ENCODE data around the gene MAP3K4.

The MAP3K4 gene

GRCh38 chr6:161128680-161129196 lies 137.2 kb downstream of the MAP3K4 start:
- no peak for DNase-seq

GRCh38 chr6:161130541-161130940 lies 139.0 kb downstream of the MAP3K4 start:
- no peak for DNase-seq

- no peak for DNase-seq
Measured at GRCh38 chr6:161130967-161131766, 139.6 kb downstream of the MAP3K4 start.

GRCh38 chr6:161132384-161132783 lies 140.8 kb downstream of the MAP3K4 start:
- DNase-seq, result no peak

- no peak for DNase-seq
Measured at GRCh38 chr6:161133963-161134362, 142.4 kb downstream of the MAP3K4 start.

- DNase-seq, result no peak
Measured at GRCh38 chr6:161134550-161135298, 143.2 kb downstream of the MAP3K4 start.

- DNase-seq, result no peak
Measured at GRCh38 chr6:161135695-161136591, 144.4 kb downstream of the MAP3K4 start.

GRCh38 chr6:161136655-161137054 lies 145.1 kb downstream of the MAP3K4 start:
- no peak for DNase-seq

- no peak for DNase-seq
Measured at GRCh38 chr6:161137320-161137719, 145.8 kb downstream of the MAP3K4 start.

- DNase-seq, result no peak
Measured at GRCh38 chr6:161137839-161138542, 146.4 kb downstream of the MAP3K4 start.

GRCh38 chr6:161138543-161139303 lies 147.2 kb downstream of the MAP3K4 start:
- DNase-seq, result no peak

- DNase-seq, result no peak
Measured at GRCh38 chr6:161139304-161139765, 147.8 kb downstream of the MAP3K4 start.

- no peak for DNase-seq
Measured at GRCh38 chr6:161139766-161140553, 148.4 kb downstream of the MAP3K4 start.

- no peak for DNase-seq
Measured at GRCh38 chr6:161140554-161140875, 148.9 kb downstream of the MAP3K4 start.

GRCh38 chr6:161141173-161141572 lies 149.6 kb downstream of the MAP3K4 start:
- DNase-seq, result no peak

- no peak for DNase-seq
Measured at GRCh38 chr6:161142957-161143296, 151.4 kb downstream of the MAP3K4 start.

GRCh38 chr6:161143663-161144430 lies 152.3 kb downstream of the MAP3K4 start:
- DNase-seq, result no peak

GRCh38 chr6:161150136-161150535 lies 158.6 kb downstream of the MAP3K4 start:
- DNase-seq, result no peak

- DNase-seq, result no peak
Measured at GRCh38 chr6:161150566-161150965, 159.0 kb downstream of the MAP3K4 start.

- DNase-seq, result no peak
Measured at GRCh38 chr6:161151059-161151645, 159.6 kb downstream of the MAP3K4 start.
